LNCaP clone FGC (cell line): ENCODE results near the gene C4orf50.

Experiments used
- DNase-seq: peaks from one replicate; pipeline ENCODE4 v3.0.0-alpha.2; 2011; ENCODE audit warnings: low read depth
- H3K4me3 ChIP-seq: 2 replicates; pipeline ENCODE4 v1.5.1; 2011; ENCODE audit warnings: mild to moderate bottlenecking, low read depth, low read length, control low read depth
- TF ChIP-seq, protein P1 (sequence below): IDR thresholded peaks from 2 replicates; pipeline ENCODE4 v1.5.1; 2012; ENCODE audit warnings: mild to moderate bottlenecking; ENCODE audit not compliant: control insufficient read depth, insufficient read depth; ENCODE audit errors: extremely low read depth

The C4orf50 gene

DNA sequence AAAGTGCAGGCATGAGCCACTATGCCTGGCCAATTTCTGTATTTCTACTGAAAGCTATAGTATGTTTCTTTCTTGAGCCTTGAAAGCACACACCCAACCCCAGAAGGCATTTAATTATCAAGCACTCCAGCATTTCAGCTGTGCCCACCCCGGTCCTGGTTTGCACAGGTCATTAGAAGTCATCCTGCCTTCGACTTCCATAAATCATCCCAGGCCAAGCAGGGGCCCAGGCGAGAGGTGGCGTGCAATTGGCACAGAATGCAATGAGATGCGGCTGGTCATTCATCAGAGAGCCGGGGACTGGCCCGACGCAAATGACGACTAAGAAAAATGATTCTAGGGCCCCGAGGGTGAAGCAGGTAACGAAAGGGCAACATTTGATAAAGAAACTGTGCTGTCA is 100.6 kb downstream of the C4orf50 start:
- TF ChIP-seq, protein P1, sequence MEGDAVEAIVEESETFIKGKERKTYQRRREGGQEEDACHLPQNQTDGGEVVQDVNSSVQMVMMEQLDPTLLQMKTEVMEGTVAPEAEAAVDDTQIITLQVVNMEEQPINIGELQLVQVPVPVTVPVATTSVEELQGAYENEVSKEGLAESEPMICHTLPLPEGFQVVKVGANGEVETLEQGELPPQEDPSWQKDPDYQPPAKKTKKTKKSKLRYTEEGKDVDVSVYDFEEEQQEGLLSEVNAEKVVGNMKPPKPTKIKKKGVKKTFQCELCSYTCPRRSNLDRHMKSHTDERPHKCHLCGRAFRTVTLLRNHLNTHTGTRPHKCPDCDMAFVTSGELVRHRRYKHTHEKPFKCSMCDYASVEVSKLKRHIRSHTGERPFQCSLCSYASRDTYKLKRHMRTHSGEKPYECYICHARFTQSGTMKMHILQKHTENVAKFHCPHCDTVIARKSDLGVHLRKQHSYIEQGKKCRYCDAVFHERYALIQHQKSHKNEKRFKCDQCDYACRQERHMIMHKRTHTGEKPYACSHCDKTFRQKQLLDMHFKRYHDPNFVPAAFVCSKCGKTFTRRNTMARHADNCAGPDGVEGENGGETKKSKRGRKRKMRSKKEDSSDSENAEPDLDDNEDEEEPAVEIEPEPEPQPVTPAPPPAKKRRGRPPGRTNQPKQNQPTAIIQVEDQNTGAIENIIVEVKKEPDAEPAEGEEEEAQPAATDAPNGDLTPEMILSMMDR = no peak
- H3K4me3 ChIP-seq = no peak overlapping the region
- no peak for DNase-seq

DNA sequence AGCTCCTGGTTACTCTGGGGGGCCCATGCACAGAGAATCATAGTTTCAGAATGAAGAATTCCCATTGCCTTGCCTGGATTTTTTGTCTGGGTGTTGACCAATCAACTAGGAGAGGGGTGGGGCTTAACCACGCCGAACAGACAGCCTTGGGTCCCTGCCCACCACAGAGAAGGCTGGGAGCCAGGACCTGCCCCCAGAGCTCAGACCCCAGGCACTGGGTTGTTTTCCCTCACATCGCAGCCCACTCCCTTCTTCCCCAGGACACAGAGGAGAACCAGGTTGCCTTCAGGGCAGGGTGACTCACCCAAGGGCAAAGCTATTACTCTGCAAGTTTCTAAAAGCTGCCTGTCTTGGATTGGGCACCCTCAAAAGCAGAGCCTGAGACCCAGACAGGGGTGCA is 102.0 kb downstream of the C4orf50 start:
- TF ChIP-seq, protein P1 = no peak
- no peak overlapping the region for H3K4me3 ChIP-seq
- no peak for DNase-seq

DNA sequence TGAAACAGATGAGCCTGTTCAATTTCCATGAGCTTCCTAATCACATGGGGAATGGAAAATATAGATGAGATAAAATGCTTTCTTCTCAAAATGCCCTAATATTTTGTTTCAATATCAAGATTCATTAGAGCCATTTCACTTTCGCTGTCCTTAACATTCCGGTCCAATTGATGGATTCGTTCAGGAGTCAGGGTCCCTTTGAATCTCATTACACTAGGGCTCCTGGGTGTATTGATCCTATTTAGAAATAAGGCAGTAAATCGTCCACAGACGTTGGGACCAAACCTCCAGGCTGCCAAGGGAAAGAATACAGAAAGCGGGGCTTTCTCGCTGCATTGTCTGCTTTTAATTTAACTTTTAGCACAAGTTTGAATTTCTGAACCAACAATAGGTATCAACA is 104.8 kb downstream of the C4orf50 start:
- H3K4me3 ChIP-seq = no peak overlapping the region
- TF ChIP-seq, protein P1 = no peak
- DNase-seq = no peak

DNA sequence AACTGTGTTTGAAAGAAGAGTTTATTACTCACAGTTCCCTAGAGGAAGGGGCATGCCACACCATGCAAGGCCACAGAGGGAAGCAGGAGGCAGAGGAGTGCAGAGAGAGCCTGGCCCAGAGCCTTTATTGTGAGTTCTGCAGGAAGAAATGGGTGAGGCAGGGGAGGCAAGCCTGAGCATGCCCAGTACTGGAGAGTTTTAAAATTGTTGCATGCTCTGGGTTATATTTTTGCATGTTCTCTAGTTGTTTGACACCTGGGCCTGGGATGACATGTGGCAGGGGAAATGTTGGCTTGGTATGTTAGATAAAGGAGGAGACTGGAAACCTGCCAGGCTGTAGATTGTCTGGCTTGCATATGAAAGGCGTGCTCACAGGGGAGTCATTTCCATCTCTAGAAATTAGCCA is 105.6 kb downstream of the C4orf50 start:
- no peak for DNase-seq
- TF ChIP-seq, protein P1 = no peak
- no peak overlapping the region for H3K4me3 ChIP-seq

DNA sequence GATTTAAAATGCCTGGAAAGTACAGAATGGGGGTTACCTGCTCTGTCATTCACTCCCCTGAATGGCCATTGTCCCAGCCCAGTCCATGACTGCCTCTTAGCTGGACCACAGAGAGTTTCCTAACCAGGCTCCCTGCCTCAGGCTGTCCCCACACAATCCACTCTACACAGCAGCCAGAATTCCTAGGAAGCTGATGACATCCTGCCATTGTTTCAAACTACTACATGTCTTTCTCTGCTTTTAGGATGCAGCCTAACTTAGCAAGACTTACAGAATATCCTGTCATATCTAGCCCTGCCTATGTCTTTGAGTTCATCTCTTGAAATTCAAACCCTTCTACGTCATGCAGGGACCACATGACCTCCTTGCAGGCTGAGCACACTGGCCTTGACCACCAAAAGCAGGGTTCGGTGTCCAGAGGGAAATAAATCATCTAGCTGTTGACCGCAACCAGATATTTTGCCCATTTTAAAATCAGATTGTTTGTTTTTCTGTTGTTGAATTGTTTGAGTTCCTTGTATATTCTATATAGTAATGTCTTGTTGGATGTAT is 109.3 kb downstream of the C4orf50 start:
- TF ChIP-seq, protein P1 = no peak
- no peak overlapping the region for H3K4me3 ChIP-seq
- DNase-seq = no peak

DNA sequence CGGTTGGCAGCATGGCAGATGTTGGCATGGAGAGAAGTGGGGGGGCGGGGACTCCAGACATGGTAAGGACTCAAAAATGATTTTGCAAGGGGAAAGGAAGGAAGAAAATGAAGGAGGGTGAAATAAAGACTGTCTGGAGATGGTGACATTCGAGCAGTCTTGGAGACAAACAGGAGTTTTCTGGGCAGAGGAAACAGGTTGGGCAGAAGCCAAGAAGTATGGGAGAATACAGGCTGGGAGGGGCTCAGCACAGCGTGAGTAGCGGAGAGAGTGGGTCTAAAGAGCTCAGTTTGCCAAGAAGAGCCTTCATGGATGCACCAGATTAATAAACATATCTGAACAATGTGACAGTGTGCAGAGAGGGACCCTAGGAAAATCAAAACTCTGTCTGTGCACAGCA is 112.0 kb downstream of the C4orf50 start:
- TF ChIP-seq, protein P1 = no peak

DNA sequence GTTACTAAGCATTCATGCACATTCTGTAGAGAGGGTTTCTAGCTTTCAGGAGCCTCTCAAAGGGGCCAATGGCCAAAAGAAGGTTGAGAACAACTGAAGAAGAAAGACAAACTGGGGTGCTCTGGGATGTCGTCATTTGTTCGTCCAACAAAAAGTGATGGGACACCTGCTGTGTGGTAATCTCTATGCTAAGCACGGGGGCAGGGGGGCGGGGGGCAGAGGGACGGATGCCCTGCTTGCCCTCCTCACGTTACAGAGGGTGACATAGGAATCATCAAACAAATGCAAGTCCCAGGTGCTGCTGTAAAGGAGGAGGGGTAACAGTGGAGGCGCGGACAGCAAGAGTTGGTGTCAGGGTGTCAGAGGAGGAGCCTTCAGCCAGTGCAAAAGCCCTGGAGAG is 112.5 kb downstream of the C4orf50 start:
- H3K4me3 ChIP-seq = no peak overlapping the region
- no peak for DNase-seq
- TF ChIP-seq, protein P1 = no peak

More for the DNA sequence above, 112.0 kb downstream of the C4orf50 start:
- H3K4me3 ChIP-seq = no peak overlapping the region
- DNase-seq = no peak
